Activated naive CD4-positive, alpha-beta T cell treated with anti-CD3 and anti-CD28 coated beads, Interleukin-2, amount 50 U/mL, for 16 hours (primary cell): ENCODE measurements around the gene MAJIN.
"Not testable (repeated sequence)": the region's sequence is repeated elsewhere in the genome, so short reads cannot be mapped to it uniquely, and the experiment has no call there.

ENCODE experiments used
- DNase-seq: peaks from one replicate; pipeline ENCODE4 v3.0.0-alpha.2; 2020

MAJIN gene

DNA sequence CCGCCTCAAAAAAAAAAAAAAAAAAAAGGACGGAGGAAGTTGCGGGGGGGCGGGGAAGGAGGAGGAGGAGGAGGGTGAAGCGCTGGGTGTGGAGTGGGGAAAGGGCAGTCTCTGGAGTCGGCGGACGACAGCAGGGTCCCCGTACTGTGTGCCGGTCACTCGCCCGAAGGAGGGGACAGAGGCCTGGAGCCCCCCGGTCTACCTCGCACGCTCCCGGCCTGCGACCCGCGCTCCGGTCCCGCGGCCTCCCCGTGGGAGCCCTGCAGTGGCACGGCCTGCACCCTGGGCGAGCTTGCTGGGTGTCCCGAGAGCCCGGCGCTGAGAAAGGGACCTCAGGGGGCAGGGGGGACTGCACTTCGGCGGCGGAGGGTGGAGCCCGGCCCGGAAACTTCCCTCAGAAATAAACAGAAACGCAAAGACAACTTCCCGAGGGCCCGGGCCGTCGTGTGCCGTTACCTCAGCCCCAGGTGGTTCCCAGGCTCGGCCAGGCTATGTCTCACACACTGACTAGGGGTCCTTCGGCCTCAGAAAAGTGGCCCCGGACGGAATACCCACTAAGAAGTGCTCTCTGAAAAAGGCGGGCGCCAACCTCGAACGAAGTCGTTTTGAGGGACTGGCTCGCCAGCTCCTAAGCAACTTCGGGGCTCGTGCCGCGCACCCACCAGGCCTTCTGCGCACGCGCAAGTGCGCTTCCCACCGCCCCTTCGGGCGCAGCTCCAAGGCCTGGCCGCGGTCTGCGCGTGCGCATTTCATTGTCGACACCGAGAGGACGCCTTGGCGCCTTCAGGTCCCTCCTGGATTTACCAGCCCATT lies at the start of gene MAJIN:
Gene MAJIN (minus strand): TSS at position 688 of the 813 bp plus-strand sequence. CDS start 12,703 bp downstream, outside the sequence.
- DNase-seq, result peak; percentile 91

GRCh38 chr11:65021509-65021908 lies 49.6 kb upstream of the MAJIN start:
- DNase-seq, result no peak

GRCh38 chr11:65021003-65021402 lies 49.1 kb upstream of the MAJIN start:
- DNase-seq, result no peak

GRCh38 chr11:65019824-65020223 lies 47.9 kb upstream of the MAJIN start:
- no peak for DNase-seq

- no peak for DNase-seq
Observed at GRCh38 chr11:65017937-65018336, 46.0 kb upstream of the MAJIN start.

DNA sequence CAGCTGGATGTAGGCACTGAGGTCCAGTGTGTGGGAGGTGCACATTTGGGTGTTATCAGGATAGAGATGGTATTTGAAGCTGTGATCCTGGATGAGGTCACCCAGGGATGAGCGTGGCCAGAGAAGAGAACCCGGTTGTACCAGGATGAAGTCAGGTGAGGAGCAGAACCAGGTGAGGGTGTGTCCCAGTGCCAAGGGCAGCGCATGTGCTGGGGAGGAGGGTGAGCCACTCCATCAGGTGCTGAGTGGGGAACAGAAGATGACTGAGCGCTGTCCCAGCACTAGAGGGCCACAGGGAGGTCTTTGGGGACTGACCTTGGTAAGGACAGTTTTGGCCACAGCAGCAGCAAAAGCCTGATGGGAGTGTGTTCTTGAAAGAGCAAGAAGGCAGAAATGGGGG lies 44.8 kb upstream of the MAJIN start:
- no peak for DNase-seq

GRCh38 chr11:65014726-65015227 lies 42.9 kb upstream of the MAJIN start:
- no peak for DNase-seq

GRCh38 chr11:65013888-65014725 lies 42.2 kb upstream of the MAJIN start, which contains the start of gene ARL2:
TSS of gene ARL2 (plus strand) at chr11:65014160. CDS start at chr11:65014208, 48 bp downstream.
- peak; percentile 89 for DNase-seq

DNA sequence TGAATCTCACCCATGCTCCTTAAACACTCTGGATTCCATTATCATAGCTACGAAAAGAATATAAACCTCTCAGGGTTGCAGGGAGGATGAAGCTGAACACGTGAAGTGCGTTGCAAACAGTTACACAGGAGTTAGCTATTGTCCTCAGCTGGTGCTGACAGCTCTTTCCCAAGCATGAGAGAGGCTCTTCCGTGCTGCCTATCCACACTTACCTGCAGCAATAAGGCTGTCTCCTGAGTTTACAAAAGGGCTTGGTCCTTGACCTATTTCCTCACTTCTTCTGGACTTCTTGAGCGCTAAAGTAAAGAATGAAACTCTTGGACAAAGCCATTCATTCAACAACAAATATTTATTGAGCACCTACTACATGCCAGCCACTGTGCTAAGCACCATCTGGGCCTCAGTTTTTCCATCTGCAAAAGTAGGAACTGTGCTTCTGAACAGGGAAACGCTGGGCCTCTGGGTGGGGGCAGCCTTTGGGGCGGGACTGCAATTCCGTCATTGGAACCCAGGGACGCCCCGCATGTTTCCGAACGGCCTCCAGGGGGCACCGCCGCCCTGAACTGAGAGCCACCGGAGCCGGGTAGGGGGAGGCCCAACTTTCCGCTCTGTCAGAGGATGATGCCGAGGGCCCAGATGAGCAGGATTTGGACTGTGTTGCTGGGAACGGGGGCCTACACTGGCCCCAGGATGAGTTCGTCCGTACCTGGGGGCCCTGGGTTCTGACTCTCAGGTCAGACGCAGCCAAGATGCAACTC lies 41.4 kb upstream of the MAJIN start:
- DNase-seq, result peak; percentile 92

DNA sequence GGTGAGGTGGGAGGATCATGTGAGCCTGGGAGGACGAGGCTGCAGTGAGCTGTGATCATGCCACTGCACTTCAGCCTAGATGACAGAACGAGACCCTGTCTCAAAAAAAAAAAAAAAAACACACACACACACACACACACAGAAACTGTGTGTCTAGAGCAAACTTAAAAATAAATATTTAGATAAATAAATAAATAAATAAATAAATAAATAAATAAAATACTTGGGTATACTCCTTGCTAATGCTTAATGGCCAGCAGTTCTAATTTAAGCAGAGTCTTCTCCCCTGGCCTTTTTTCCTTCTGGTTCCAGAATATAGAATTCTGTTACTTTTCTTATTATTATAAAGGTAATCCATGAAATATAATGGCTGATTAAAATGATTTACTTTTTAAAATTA lies 37.0 kb upstream of the MAJIN start:
- DNase-seq, result no peak

DNA sequence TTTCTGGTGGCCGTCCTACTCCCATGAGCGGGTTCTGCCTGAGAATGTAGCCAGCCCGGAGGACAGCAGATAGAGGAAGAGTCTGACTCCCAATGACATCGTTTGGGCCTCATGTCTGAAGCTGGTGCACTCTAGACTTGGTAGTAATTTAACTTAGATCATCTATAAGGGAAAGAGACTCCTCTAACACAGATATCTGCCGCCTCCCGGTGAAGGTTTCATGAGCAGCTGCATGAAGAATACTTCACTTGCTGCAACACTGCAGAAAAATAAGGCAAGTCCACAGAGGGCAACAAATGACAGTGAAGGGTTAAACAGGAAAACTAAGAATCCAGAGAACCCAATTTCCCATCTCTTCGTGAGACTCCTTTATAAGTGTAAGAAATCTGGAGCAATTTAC lies 36.1 kb upstream of the MAJIN start:
- no peak for DNase-seq

DNA sequence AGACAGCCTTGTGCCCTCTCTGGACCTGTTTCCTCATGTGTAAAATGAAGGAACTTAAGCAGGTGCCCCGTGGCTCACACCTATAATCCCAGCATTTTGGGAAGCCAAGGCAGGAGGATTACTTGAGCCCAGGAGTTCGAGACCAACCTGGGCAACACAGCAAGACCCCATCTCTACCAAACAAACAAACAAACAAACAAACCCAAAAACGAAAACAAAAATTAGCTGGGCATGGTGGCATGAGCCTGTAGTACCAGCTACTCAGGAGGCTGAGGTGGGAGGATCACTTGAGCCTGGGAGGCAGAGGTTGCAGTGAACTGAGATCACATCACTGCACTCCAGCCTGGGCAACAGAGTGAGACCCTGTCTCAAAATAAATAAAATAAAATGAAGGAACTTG lies 32.1 kb upstream of the MAJIN start:
- not testable (repeated sequence) for DNase-seq

DNA sequence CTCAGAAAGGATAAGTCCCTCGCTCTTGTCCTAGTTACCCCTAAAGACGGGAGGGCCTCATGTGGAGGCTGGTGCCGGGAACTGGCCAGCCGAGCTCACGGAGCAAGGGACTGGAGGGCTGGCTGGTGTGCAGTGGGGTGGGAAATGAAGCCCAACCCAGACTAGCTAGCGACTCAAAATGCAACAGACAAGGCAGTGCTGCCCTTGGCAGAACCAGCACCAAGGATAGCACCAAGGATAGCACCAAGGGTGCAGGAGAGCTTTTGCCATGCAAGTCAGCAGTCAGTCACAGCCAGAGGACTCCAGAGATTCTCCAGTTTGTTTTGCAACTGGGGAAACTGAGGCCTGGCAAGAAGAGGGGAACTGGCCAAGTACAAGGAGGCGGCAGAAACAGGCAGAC lies 31.4 kb upstream of the MAJIN start:
- DNase-seq, result no peak

- DNase-seq, result no peak
Observed at GRCh38 chr11:65002706-65003105, 30.8 kb upstream of the MAJIN start.

DNA sequence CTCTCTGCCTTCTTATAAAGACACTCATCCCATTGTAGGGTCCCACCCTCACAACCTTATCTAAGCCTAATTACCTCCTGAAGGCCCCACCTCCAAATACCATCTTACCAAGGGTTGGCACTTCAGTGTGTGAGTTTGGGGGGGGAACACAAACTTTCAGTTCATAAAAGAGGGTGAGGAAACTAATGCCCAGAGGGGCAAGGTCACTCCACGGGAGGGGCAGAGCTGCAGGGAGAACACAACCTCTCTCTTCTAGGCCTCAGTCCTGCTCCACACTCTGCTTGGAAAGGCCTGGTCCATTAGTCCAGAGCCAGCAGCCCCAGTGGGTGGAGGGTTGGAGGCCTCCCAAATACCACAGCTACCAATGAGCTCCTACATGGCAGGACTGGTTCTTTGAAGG lies 27.6 kb upstream of the MAJIN start:
- no peak for DNase-seq

DNA sequence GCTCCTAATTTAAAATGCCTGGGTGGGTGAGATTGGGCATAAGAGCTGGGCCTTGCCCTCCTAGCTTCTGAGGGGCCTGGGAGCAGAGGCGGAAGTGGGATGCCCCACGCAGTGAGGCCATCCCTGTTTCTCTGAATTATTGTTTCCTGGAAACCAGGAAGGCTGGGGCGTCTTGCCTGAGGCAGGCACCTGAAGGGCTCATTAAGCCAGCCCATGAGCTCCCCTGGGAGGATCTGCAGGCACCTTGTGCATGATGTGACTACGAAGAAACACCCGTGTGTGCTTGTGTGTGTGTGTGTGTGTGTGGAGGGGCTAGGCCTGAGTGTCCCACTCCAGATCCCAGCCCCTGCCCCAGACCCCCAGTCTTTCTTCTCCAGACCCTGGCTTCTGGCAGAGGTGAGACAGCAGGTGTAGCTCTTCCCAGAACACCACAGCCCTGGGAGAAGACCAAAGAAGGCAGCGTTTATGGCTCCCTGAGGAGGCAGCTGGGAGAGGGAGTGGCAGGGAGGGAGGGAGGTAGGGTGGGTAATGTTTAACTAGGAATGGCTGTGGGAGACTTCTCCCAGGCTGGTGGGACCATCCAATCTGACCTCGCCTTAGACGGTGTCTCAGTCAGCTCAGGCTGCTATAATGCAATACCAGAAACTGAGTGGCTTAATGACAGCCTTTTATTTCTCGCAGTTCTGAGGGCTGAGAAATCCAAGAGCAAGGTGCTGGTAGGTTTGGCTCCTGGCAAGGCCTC lies 27.0 kb upstream of the MAJIN start:
- no peak for DNase-seq

DNA sequence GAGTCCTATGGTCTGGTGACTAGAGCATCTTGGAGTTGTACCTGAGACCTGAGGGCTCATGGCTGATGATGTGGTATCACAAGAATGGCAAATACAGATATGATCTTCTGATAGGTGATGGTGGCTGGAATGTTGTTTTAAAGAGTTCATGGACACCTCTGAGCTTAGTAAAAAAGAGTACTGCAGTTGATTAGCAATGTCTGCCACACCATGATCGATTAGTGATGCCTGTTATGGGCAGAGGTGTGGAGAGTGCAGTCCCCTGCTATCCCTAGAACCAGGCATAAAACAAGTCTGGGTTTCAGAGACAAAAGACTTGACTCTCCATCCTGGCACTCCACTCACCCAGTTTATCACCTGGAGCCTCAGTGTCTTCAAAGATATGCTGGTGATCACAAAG lies 26.2 kb upstream of the MAJIN start:
- no peak for DNase-seq

DNA sequence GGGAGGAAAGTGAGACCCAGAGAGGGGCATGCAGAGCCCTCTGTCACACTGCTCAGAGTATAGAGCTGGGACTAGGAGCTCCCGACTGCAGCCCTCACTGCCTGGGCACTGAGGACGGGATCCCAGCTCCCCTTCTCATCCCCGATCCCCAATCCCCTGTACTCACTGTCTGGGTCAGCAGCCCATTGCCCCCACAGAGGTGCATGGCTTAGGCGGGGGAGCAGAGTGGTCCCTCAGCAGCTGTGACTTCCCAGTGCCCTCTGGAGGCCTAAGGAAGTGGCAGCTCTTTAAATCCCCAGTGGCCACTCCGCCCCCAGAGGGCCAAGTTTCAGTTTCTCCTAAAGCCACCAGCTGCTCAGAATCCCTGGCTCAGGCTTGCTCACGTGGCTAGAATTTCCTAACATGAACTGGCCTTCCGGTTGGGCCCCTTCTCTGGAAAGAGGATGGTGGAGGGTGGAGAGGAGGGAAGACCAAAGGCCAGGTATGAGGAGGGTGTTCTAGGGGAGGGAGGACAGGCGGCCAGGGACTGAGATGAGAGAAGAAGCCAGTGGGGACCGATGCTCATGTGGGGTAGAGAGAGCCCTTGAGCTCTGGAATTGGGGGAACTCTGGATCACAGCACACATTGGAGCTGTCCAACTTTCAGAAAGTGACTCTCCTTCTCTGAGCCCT lies 24.9 kb upstream of the MAJIN start, which contains the start of gene BATF2:
Gene BATF2 (minus strand): TSS at position 262 of the 671 bp plus-strand sequence. CDS start 57 bp downstream, at position 205.
- no peak for DNase-seq

DNA sequence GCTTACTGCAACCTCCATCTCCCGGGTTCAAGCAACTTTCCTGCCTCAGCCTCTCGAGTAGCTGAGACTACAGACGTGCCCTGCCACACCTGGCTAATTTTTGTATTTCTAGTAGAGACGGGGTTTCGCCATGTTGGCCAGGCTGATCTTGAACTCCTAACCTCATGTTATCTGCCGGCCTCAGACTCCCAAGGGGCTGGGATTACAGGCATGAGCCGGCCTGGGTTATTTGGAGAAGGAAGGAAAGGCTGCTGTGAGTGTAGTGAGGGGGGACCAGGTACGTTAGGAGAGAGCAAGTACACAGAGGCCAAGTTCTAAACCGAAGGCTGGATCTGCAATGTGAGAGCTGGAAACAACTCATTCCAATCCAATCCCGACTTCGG lies 24.4 kb upstream of the MAJIN start:
- DNase-seq, result no peak

GRCh38 chr11:64994318-64994717 lies 22.4 kb upstream of the MAJIN start:
- DNase-seq, result no peak

- no peak for DNase-seq
Observed at GRCh38 chr11:64990222-64990923, 18.5 kb upstream of the MAJIN start.
